Muscle of back (tissue), 11 donors: ENCODE measurements around the gene KIFC1. TPM values are rescaled to one million over a fixed set of nuclear protein-coding genes. Genes with fewer than 3 reads are reported as not detected.

Source experiments
- DNase-seq, 3 donors: peaks; one replicate each; pipeline versions ENCODE4 v3.0.0 to v3.0.0-alpha.2; 2013
- polyA plus RNA-seq, 10 donors: library from polyadenylated mRNA; unstranded; fragments of 120-200 nt; gene quantifications; one replicate each; pipeline ENCODE4 v1.2.1, GENCODE V29; 2013; ENCODE audit not compliant: insufficient read length in 10 of 10

Gene KIFC1
- polyA plus RNA-seq, 10 donors = 16.1 to 30.2 (median 21.4) TPM

GRCh38 chr6:33440649-33441309, 49.2 kb downstream of the KIFC1 start:
- DNase-seq = no peak

DNA sequence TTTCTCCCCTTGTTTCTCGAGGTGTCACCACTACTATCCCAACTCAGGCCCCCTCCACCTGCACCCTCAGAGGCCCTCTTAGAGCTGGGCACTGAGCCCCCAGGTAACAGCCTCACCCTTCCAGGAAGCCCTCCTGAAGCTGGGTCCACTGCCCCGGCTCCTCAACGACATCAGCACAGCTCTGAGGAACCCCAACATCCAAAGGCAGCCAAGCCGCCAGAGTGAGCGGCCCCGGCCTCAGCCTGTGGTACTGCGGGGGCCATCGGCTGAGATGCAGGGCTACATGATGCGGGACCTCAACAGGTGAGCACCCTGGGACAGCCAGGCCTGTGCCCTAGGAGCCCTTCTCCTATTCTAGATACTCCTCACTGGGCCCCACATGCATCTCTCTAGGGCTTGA, 49.8 kb downstream of the KIFC1 start:
- no peak for DNase-seq

DNA sequence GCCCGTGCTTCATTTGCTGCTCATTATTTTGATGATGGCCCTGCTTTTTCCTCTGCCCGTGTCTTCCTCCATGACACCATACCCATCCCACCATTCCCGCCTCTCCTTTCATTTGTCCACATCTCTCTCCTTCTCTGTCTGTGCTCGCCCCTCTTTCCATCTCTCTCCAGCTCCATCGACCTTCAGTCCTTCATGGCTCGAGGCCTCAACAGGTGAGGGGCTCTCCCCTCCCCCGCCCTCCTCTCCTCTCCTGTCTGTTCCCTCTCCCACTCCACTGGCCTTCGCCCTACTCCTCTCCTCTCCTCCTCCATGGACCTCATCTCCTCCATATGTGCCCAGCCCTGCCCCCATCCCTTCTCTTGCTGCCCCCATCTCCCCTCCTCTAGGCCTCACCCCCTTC, 50.7 kb downstream of the KIFC1 start:
- DNase-seq = no peak

DNA sequence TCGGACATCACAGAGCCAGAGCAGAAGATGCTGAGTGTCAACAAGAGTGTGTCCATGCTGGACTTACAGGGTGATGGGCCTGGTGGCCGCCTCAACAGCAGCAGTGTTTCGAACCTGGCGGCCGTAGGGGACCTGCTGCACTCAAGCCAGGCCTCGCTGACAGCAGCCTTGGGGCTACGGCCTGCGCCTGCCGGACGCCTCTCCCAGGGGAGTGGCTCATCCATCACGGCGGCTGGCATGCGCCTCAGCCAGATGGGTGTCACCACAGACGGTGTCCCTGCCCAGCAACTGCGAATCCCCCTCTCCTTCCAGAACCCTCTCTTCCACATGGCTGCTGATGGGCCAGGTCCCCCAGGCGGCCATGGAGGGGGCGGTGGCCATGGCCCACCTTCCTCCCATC, 51.4 kb downstream of the KIFC1 start:
- no peak for DNase-seq

- DNase-seq = no peak
Measured at GRCh38 chr6:33443619-33444504, 52.2 kb downstream of the KIFC1 start.

GRCh38 chr6:33445119-33445603, 53.5 kb downstream of the KIFC1 start:
- no peak for DNase-seq

GRCh38 chr6:33446356-33446755, 54.7 kb downstream of the KIFC1 start:
- DNase-seq = peak in 1 of 3 donors; percentile 0

GRCh38 chr6:33450434-33450833, 58.8 kb downstream of the KIFC1 start:
- DNase-seq = no peak

- DNase-seq = no peak
Measured at GRCh38 chr6:33451606-33452005, 60.0 kb downstream of the KIFC1 start.

- DNase-seq = no peak
Measured at GRCh38 chr6:33452496-33452895, 60.9 kb downstream of the KIFC1 start.

DNA sequence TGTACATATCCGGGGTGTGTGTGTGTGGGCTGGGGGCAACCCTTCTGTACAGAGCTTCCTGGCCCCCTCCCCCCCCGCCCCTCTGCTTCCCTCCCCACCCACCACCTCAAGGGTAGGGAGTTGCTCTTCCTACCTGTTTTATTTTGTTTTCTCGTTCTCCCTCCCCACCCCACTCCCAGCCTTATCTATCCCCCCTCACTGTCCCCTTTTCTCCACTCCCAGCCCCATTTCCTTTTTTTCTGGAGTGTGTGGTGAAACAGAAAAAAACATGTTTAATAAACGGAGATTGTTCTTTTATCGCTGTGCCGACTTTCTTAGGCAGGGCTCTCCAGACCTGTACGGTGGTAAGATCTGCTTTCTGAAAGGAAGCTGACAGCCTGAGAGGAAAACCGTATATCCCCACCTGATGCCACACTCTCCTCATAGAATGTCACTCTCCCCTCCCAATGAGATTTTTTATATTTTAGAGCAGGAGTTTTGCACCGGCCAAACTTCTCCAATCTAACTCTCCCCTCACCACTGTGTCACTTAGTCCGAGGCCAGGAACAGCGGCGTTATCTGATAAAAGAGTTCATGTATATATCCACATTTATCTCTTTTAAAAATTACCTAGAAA, 61.9 kb downstream of the KIFC1 start:
- DNase-seq = no peak

- DNase-seq = peak; percentile 95 to 98 (median 96)
Measured at GRCh38 chr6:33454009-33454946, 62.7 kb downstream of the KIFC1 start, which contains the start of gene ZBTB9. Gene ZBTB9, plus strand, starts transcription at chr6:33454576. Its CDS starts 525 bp downstream, at chr6:33455101.

DNA sequence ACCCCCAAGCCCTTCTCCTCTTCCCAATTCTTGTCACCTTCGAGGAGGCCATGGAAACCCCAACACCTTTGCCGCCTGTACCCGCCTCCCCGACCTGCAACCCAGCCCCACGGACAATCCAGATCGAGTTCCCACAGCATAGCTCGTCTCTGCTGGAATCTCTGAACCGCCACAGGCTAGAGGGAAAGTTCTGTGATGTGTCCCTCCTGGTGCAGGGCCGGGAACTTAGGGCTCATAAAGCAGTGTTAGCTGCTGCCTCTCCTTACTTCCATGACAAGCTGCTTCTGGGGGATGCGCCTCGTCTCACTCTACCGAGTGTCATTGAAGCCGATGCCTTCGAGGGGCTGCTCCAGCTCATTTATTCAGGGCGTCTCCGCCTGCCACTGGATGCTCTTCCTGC, 63.4 kb downstream of the KIFC1 start:
- DNase-seq = no peak

DNA sequence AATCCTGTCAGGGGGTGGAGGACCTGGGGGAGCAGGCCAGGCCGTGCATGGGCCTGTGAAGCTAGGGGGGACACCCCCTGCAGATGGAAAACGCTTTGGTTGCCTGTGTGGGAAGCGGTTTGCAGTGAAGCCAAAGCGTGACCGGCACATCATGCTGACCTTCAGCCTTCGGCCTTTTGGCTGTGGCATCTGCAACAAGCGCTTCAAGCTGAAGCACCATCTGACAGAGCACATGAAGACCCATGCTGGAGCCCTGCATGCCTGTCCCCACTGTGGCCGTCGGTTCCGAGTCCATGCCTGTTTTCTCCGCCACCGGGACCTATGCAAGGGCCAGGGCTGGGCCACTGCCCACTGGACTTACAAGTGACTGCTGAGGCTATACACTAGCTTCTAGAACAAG, 64.5 kb downstream of the KIFC1 start:
- no peak for DNase-seq

DNA sequence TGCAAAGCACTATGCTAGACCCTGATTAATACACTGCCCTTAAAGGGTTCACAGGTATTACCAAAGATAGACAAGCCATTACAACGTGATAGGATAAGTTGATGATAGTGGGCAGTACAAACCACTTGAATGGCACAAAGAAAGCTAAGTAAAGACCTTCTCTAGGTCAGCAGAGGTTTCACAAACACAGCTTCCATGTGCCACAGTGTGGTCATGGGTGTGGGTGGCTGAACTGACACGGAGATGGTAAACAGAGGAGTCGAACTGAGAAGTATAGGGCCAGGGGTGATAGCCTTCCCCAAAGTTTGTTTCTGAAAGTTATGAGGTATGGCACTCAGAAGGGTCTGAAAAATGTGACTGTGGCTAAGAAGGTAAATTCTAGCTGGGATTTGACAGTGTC, 67.1 kb downstream of the KIFC1 start:
- no peak for DNase-seq

DNA sequence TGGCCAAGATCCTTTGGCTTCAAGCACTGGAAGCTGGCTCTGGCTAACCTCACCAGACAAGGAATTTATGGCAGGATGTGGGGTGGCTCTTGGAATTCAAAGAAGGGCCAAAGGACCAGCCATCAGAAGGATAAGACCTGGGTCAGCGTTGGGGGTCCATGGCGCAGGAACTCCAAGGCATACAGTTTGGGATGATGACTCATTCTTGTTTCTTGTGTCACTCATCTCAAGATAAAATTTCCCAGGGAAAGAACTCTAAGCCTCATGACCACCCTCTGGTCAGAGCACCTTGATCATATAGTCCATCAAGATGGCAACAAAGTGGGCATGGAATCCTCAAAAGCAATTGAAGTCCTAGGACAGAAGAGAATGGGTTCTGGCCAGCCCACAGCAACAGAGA, 67.6 kb downstream of the KIFC1 start:
- DNase-seq = no peak

Other genes with a start within 250 kb of the KIFC1 start
- 100 to 1,000 TPM in 2 of 10 donors, 10 to 100 TPM in 8; 20.5 to 134 (median 61.0) TPM for gene COL11A2, start 199.4 kb upstream of the KIFC1 start, polyA plus RNA-seq
- 10 to 100 TPM; 31.9 to 49.0 (median 37.8) TPM for gene RXRB, start 191.2 kb upstream of the KIFC1 start, polyA plus RNA-seq
- 100 to 1,000 TPM in 3 of 10 donors, 10 to 100 TPM in 7; 68.5 to 115 (median 82.5) TPM for gene SLC39A7, start 191.0 kb upstream of the KIFC1 start, polyA plus RNA-seq
- 10 to 100 TPM in 7 of 10 donors, 1 to 10 TPM in 3; 8.2 to 14.4 (median 11.0) TPM for gene HSD17B8, start 187.2 kb upstream of the KIFC1 start, polyA plus RNA-seq
- gene RING1, start 183.3 kb upstream of the KIFC1 start, polyA plus RNA-seq = 10 to 100 TPM; 25.1 to 43.3 (median 29.9) TPM
- 10 to 100 TPM; 27.6 to 54.6 (median 37.1) TPM for gene VPS52, start 119.9 kb upstream of the KIFC1 start, polyA plus RNA-seq
- gene RPS18, start 119.7 kb upstream of the KIFC1 start, polyA plus RNA-seq = 1,000 to 10,000 TPM; 3,925 to 5,378 (median 4,934) TPM
- 1 to 10 TPM; 1.4 to 3.0 (median 2.3) TPM for gene B3GALT4, start 114.7 kb upstream of the KIFC1 start, polyA plus RNA-seq
- 10 to 100 TPM; 49.6 to 70.8 (median 60.0) TPM for gene WDR46, start 102.6 kb upstream of the KIFC1 start, polyA plus RNA-seq
- 10 to 100 TPM; 35.1 to 56.0 (median 41.7) TPM for gene PFDN6, start 102.2 kb upstream of the KIFC1 start, polyA plus RNA-seq
- 10 to 100 TPM; 41.7 to 62.5 (median 53.7) TPM for gene RGL2, start 92.9 kb upstream of the KIFC1 start, polyA plus RNA-seq
- gene TAPBP, start 77.7 kb upstream of the KIFC1 start, polyA plus RNA-seq = 10 to 100 TPM; 17.2 to 27.9 (median 21.1) TPM
- gene ZBTB22, start 74.1 kb upstream of the KIFC1 start, polyA plus RNA-seq = 10 to 100 TPM; 11.1 to 16.1 (median 14.2) TPM
- gene DAXX, start 68.9 kb upstream of the KIFC1 start, polyA plus RNA-seq = 10 to 100 TPM; 24.6 to 40.9 (median 30.1) TPM
- gene PHF1, start 19.2 kb downstream of the KIFC1 start, polyA plus RNA-seq = 10 to 100 TPM; 41.3 to 56.1 (median 44.4) TPM
- gene CUTA, start 26.3 kb downstream of the KIFC1 start, polyA plus RNA-seq = 100 to 1,000 TPM; 109 to 154 (median 123) TPM
- gene SYNGAP1, start 28.2 kb downstream of the KIFC1 start, polyA plus RNA-seq = 10 to 100 TPM; 15.5 to 32.0 (median 19.1) TPM
- gene ZBTB9, start 62.8 kb downstream of the KIFC1 start, polyA plus RNA-seq = 1 to 10 TPM; 5.4 to 9.2 (median 7.4) TPM
- 10 to 100 TPM; 14.4 to 20.8 (median 17.3) TPM for gene BAK1, start 188.5 kb downstream of the KIFC1 start, polyA plus RNA-seq
- 10 to 100 TPM in 3 of 10 donors, 1 to 10 TPM in 7; 6.3 to 12.6 (median 8.4) TPM for gene ITPR3, start 229.5 kb downstream of the KIFC1 start, polyA plus RNA-seq